HL-60 (cell line): ENCODE results near the gene UAP1.

Experiments
- DNase-seq, 2 experiments: peaks; one replicate each; pipeline ENCODE4 v3.0.0-alpha.2; 2010 to 2020; ENCODE audit warnings: low read depth in 1 of 2, low spot score in 1 of 2
- H3K27ac ChIP-seq: fragments of 250-450 bp; sonication (Bioruptor Pico); replicated peaks from 2 replicates; pipeline ENCODE4 v1.5.1; 2020; ENCODE audit warnings: mild to moderate bottlenecking, moderate library complexity
- H3K27me3 ChIP-seq: fragments of 250-450 bp; sonication (Bioruptor Pico); 2 replicates; pipeline ENCODE4 v1.5.1; 2021; ENCODE audit warnings: mild to moderate bottlenecking, moderate library complexity; ENCODE audit not compliant: insufficient read depth, poor library complexity, severe bottlenecking
- H3K4me3 ChIP-seq: replicated peaks from 2 replicates; pipeline ENCODE4 v1.5.1; 2011; ENCODE audit warnings: mild to moderate bottlenecking, control low read depth, low read length; ENCODE audit not compliant: insufficient read depth
- GABPA ChIP-seq: IDR thresholded peaks from 2 replicates; pipeline ENCODE4 v1.6.1; 2012; ENCODE audit warnings: low read depth
- POLR2AphosphoS5 ChIP-seq: IDR thresholded peaks from 2 replicates; pipeline ENCODE4 v1.6.1; 2012; ENCODE audit warnings: low read depth
- SPI1 ChIP-seq: IDR thresholded peaks from 2 replicates; pipeline ENCODE4 v1.6.1; 2012; ENCODE audit warnings: low read depth, mild to moderate bottlenecking, borderline replicate concordance
- TF ChIP-seq, protein P1 (sequence below): IDR thresholded peaks from 2 replicates; pipeline ENCODE4 v1.6.1; 2012; ENCODE audit warnings: low read depth; ENCODE audit not compliant: insufficient replicate concordance
- TF ChIP-seq, protein P2 (sequence below): IDR thresholded peaks from one replicate; pipeline ENCODE4 v1.5.1; 2011; ENCODE audit warnings: low read length, control low read depth, inconsistent platforms; ENCODE audit not compliant: insufficient read depth

Gene UAP1

DNA sequence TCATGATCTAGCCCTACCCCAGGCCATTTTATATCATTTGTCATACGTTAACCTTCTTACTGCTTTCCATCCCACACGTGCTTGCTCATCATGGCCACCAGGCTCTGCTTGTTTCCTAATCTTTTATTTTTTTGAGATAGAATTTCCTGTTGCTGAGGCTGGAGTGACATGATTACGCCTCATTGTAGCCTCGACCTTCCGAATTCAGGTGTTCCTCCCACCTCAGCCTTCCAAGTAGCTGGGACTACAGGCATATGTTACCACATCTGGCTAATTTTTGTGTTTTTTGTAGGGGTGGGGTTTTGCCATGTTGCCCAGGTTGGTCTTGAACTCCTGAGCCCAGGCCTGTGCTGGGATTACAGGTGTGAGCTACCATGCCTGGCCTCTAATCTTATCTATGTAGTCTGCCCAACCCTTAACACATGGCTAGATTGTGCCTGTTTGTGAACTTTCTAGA, 3.3 kb downstream of the UAP1 start:
- TF ChIP-seq, protein P1, sequence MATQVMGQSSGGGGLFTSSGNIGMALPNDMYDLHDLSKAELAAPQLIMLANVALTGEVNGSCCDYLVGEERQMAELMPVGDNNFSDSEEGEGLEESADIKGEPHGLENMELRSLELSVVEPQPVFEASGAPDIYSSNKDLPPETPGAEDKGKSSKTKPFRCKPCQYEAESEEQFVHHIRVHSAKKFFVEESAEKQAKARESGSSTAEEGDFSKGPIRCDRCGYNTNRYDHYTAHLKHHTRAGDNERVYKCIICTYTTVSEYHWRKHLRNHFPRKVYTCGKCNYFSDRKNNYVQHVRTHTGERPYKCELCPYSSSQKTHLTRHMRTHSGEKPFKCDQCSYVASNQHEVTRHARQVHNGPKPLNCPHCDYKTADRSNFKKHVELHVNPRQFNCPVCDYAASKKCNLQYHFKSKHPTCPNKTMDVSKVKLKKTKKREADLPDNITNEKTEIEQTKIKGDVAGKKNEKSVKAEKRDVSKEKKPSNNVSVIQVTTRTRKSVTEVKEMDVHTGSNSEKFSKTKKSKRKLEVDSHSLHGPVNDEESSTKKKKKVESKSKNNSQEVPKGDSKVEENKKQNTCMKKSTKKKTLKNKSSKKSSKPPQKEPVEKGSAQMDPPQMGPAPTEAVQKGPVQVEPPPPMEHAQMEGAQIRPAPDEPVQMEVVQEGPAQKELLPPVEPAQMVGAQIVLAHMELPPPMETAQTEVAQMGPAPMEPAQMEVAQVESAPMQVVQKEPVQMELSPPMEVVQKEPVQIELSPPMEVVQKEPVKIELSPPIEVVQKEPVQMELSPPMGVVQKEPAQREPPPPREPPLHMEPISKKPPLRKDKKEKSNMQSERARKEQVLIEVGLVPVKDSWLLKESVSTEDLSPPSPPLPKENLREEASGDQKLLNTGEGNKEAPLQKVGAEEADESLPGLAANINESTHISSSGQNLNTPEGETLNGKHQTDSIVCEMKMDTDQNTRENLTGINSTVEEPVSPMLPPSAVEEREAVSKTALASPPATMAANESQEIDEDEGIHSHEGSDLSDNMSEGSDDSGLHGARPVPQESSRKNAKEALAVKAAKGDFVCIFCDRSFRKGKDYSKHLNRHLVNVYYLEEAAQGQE, result no peak
- TF ChIP-seq SPI1 (no peak), POLR2AphosphoS5 (no peak), GABPA (no peak)
- TF ChIP-seq, protein P2, sequence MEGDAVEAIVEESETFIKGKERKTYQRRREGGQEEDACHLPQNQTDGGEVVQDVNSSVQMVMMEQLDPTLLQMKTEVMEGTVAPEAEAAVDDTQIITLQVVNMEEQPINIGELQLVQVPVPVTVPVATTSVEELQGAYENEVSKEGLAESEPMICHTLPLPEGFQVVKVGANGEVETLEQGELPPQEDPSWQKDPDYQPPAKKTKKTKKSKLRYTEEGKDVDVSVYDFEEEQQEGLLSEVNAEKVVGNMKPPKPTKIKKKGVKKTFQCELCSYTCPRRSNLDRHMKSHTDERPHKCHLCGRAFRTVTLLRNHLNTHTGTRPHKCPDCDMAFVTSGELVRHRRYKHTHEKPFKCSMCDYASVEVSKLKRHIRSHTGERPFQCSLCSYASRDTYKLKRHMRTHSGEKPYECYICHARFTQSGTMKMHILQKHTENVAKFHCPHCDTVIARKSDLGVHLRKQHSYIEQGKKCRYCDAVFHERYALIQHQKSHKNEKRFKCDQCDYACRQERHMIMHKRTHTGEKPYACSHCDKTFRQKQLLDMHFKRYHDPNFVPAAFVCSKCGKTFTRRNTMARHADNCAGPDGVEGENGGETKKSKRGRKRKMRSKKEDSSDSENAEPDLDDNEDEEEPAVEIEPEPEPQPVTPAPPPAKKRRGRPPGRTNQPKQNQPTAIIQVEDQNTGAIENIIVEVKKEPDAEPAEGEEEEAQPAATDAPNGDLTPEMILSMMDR, result no peak
- DNase-seq, result no peak
- no peak overlapping the region for H3K4me3 ChIP-seq
- H3K27me3 ChIP-seq, result no peaks in the 10 kb centered on the region
- H3K27ac ChIP-seq, result no peak overlapping the region

DNA sequence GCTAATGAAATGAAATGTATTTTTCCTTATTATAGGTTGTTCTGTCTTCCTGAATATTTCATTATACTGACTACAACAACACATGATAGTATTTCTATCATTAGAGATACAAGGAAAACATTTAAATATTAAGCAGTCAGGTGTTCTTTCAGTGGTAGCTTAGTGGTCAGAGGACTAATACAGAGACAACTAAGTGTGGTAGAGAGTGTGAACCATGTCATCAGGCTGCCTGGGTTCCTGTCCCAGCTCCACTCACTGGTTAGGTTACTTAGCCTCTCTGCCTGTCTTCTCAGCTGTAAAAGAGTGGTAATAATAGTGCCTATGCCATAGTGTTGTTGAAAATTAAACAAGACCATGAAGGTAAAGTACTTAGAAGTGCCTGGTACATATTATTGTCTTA, 3.9 kb downstream of the UAP1 start:
- Histone ChIP-seq H3K27me3 (no peaks in the 10 kb centered on the region), H3K4me3 (no peak overlapping the region), H3K27ac (no peak overlapping the region)
- no peak for DNase-seq
- TF ChIP-seq GABPA (no peak), SPI1 (no peak), POLR2AphosphoS5 (no peak)
- TF ChIP-seq, protein P1, result no peak
- TF ChIP-seq, protein P2, result no peak

DNA sequence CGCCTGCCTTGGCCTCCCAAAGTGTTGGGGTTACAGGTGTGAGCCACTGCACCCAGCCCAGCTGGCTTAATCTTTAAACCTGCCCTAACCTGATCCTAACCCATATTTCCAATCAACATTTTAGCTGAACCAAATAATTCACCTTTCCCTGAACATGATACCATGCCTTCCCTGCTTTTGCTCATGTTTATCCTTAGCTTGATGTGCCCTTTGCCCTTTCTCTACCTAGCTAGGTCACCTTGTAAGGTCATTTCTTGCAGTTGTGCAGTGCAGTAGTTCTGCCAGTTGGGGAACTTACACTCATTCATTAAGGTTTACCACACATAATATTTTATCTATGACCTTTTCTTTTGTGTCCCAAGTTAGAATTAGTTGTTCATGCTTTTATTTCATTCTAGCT, 5.3 kb downstream of the UAP1 start:
- TF ChIP-seq SPI1, result no peak
- TF ChIP-seq, protein P2, result no peak
- TF ChIP-seq, protein P1, result no peak
- TF ChIP-seq POLR2AphosphoS5, result no peak
- TF ChIP-seq GABPA, result no peak
- H3K4me3 ChIP-seq, result no peak overlapping the region
- H3K27me3 ChIP-seq, result no peaks in the 10 kb centered on the region
- no peak overlapping the region for H3K27ac ChIP-seq
- no peak for DNase-seq
